Bronchial epithelial cell (primary cell): ENCODE measurements around the gene RTF2. TPM values are rescaled to one million over a fixed set of nuclear protein-coding genes. Genes with fewer than 3 reads are reported as not detected.

Experiments
- DNase-seq: peaks from one replicate; pipeline ENCODE4 v3.0.0-alpha.2; 2010; ENCODE audit warnings: low read depth
- FAIRE-seq: peaks from 2 replicates; lab custom pipeline; 2011; peaks lifted over from hg19 to GRCh38; lab: Jason Lieb, UNC
- H3K27me3 ChIP-seq: 2 replicates; pipeline ENCODE4 v1.5.1; 2011; ENCODE audit warnings: low read length; ENCODE audit not compliant: control insufficient read depth, insufficient read depth
- H3K36me3 ChIP-seq: 2 replicates; pipeline ENCODE4 v1.5.1; 2011; ENCODE audit warnings: low read length; ENCODE audit not compliant: control insufficient read depth, insufficient read depth
- H3K4me3 ChIP-seq: 2 replicates; pipeline ENCODE4 v1.5.1; 2011; ENCODE audit warnings: mild to moderate bottlenecking, low read depth, low read length, control low read depth
- CTCF ChIP-seq: IDR thresholded peaks from 2 replicates; pipeline ENCODE4 v1.5.1; 2011; ENCODE audit warnings: mild to moderate bottlenecking, moderate library complexity, low read length, control low read depth, inconsistent platforms; ENCODE audit not compliant: insufficient read depth, severe bottlenecking
- total RNA-seq: library from RNA; depleted of rRNA; stranded (reverse); fragments of >200 nt; gene quantifications from 2 replicates; pipeline ENCODE4 v1.2.1, GENCODE V29; 2014

The RTF2 gene
- total RNA-seq, 1 donor from 2014 or later, result 60.0 TPM

- Histone ChIP-seq H3K4me3 (no peak overlapping the region), H3K36me3 (no peaks in the 10 kb centered on the region), H3K27me3 (no peaks in the 10 kb centered on the region)
- TF ChIP-seq CTCF, result no peak
- FAIRE-seq, result no peak
- no peak for DNase-seq
Measured at GRCh38 chr20:56445540-56445939, 22.9 kb upstream of the RTF2 start.

DNA sequence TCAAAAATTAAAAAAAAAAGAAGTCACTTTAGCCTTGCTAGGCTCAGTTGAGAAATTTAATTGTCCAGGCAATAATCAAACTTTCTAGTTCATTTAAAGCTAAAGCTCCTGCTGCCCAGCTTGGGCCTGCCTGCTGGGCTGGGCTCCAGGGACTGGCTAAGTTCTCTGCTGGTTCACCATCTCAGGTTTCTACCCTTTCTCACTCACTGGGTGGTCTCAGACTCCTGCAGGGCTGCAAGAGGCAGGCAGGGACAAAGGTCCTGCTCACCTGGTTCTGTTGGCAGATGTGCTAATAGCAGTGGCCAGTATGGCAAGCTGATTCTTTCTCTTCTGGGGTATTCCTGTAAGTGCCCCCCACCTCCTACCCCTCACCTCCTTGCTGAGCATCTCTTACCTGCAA, 21.2 kb upstream of the RTF2 start:
- DNase-seq (no peak), FAIRE-seq (no peak)
- Histone ChIP-seq H3K36me3 (no peaks in the 10 kb centered on the region), H3K4me3 (no peak overlapping the region), H3K27me3 (no peaks in the 10 kb centered on the region)
- TF ChIP-seq CTCF, result no peak

DNA sequence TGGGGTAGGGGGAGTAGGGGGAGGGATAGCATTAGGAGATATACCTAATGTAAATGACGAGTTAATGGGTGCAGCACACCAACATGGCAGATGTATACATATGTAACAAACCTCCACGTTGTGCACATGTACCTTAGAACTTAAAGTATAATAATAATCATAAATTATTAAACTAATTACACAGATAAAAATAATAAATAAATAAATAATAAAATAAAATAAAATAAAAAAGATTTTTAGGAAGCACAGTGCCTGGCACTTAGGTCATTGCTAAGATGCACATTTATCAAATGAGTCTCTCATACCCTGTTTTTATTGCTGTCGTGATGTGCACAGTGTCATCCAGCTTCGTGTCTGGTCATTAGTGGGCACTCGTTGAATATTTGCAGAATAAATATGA, 19.0 kb upstream of the RTF2 start:
- TF ChIP-seq CTCF, result no peak
- H3K27me3 ChIP-seq, result no peaks in the 10 kb centered on the region
- no peak overlapping the region for H3K4me3 ChIP-seq
- no peak for FAIRE-seq
- DNase-seq, result no peak
- no peaks in the 10 kb centered on the region for H3K36me3 ChIP-seq

DNA sequence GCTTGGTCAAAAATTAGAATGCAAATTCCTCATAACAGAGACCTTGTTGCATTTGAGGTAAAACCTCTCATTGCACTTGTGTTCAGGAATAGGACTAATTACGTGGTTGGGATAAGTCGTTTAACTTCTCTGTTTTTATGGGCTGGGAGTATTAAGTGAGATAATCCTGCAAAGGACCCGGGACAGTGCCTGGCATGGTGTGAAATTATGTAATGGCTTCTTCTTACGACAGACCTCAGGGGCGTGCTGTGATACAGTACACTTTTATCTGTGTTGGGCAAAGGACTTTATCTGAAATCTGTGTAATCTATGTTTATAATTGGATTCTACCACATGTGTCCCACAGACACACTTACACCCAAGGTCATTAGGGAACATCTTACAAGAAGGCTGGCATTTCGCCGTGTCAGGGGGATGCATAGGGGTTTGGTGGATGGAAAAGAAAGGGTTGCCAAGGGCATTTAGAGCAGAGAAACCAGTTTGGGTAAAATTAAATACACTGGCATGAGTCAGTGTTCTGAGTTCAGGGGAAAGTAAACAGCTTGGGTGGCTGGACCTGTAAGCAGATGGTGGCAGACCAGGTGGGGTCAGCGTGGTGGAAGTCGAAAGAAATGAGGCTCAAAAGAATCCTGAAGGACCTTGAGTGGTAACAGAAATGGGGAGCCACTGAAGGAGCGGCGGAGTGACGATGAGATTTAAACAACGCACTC, 17.2 kb upstream of the RTF2 start:
- H3K4me3 ChIP-seq, result no peak overlapping the region
- H3K36me3 ChIP-seq, result no peaks in the 10 kb centered on the region
- DNase-seq, result peak; percentile 5
- TF ChIP-seq CTCF, result no peak
- FAIRE-seq, result no peak
- no peaks in the 10 kb centered on the region for H3K27me3 ChIP-seq

- Histone ChIP-seq H3K36me3 (no peaks in the 10 kb centered on the region), H3K4me3 (no peak overlapping the region), H3K27me3 (no peaks in the 10 kb centered on the region)
- TF ChIP-seq CTCF, result no peak
- no peak for FAIRE-seq
- no peak for DNase-seq
Measured at GRCh38 chr20:56453352-56453751, 15.1 kb upstream of the RTF2 start.

- no peaks in the 10 kb centered on the region for H3K27me3 ChIP-seq
- no peak for FAIRE-seq
- no peaks in the 10 kb centered on the region for H3K36me3 ChIP-seq
- no peak for TF ChIP-seq CTCF
- no peak for DNase-seq
- no peak overlapping the region for H3K4me3 ChIP-seq
Measured at GRCh38 chr20:56454754-56455153, 13.7 kb upstream of the RTF2 start.
